SK-N-SH treated with all-trans-retinoic acid at 6 μM for 48 hours (cell line): ENCODE results near the gene MOV10L1.

Source experiments
- ISL1 ChIP-seq: fragments of 250-450 bp; sonication (Bioruptor Pico); IDR thresholded peaks from 2 replicates; pipeline ENCODE4 v2.1.2; 2022; ENCODE audit warnings: mild to moderate bottlenecking, moderate library complexity
- SNAI2 ChIP-seq: fragments of 250-450 bp; sonication (Bioruptor Pico); IDR thresholded peaks from 2 replicates; pipeline ENCODE4 v1.5.0; 2020; ENCODE audit warnings: mild to moderate bottlenecking, moderate library complexity
- ZFP30 ChIP-seq: fragments of 450-650 bp; formaldehyde crosslinking; IDR thresholded peaks from 2 replicates; pipeline ENCODE4 v1.5.0; 2022; ENCODE audit warnings: mild to moderate bottlenecking, moderate library complexity

- TF ChIP-seq ISL1 (no peak), ZFP30 (CRISPR knock-in tag) (no peak), SNAI2 (no peak)
Measured at GRCh38 chr22:50107529-50107928, 17.7 kb downstream of the MOV10L1 start.
